HG02981 (cell line): ENCODE results near the gene CDK3.
"Not testable (repeated sequence)": the region's sequence is repeated elsewhere in the genome, so short reads cannot be mapped to it uniquely, and the experiment has no call there.

Experiments
- ATAC-seq: cut with Tn5 transposase; IDR thresholded peaks from one replicate; pipeline ENCODE4 v1.9.1; 2021; ENCODE audit warnings: mild to moderate bottlenecking, moderate library complexity; ENCODE audit not compliant: unreplicated experiment

CDK3 gene

DNA sequence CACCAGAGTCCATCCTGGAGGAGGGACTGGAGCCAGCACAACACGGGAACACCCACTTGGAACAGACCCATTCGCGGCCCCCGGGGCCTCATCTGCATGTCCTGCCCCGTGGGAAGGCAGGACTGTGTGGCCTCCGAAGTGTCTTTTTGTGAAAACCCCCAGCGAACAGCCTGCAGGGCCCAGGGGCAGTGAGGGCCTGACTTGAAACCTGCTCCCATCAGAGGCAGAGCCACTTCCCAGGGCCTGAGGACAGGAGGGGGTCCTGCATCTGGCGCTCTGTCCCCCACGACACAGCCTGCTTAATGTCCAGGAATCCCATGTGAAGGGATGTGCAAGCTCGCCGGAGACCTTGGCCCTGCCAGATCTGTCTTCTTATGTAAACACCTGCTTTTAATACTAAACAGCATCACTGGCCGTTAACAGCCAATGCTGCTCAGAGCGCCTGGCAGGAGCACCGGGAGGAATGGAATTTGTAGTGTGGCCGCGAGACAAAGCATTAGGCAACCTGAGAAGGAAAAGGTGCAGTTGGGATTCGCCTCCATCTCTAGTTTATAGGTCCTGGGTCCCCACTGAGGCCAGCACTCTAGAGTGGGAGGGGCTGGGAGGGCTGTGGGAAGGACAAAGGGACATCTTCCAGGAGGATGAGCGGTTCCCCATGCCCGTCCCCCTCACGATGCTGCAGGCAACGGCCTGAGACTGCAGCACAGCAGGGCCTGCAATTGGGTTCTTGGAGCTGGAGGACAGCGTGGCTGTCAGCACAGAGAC, 36.0 kb downstream of the CDK3 start:
- ATAC-seq, result no peak

DNA sequence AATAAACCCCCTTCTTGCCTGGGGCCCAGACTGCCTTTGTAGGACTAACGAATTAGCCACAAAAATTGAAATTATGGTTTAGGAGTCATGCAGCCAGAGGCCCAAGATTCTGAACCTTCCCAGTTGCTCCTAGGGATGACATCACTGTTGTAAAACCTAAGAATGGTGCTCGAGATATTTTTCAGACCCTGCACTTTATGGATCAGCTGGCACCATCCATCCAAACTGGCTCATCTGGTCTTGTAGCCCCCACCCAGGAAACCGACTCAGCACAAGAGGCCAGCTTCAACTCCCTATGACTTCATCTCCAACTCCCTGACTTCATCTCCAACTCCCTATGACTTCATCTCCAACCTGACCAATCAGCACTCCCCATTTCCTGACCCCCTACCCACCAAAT, 37.4 kb downstream of the CDK3 start:
- no peak for ATAC-seq

- no peak for ATAC-seq
Measured at GRCh38 chr17:76039121-76039520, 38.5 kb downstream of the CDK3 start.

DNA sequence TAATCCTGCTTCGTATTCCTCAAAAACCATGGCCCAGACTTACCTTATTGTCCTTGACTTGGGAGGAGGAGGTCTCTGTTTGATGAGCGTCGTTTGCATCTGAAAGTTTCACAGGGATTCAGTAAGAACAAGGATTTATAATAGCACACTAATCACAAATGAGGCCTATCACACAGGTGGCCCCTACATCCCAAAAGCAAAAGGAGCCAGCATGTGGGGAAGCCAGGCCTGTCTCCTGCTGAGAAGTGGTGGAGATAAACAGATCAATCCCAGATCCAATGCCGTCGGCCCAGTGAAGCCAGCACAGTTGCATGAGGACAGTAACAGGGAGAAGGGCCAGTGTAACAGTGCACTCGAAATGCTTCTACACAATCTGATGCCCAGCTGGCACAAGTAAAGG, 39.7 kb downstream of the CDK3 start:
- no peak for ATAC-seq

DNA sequence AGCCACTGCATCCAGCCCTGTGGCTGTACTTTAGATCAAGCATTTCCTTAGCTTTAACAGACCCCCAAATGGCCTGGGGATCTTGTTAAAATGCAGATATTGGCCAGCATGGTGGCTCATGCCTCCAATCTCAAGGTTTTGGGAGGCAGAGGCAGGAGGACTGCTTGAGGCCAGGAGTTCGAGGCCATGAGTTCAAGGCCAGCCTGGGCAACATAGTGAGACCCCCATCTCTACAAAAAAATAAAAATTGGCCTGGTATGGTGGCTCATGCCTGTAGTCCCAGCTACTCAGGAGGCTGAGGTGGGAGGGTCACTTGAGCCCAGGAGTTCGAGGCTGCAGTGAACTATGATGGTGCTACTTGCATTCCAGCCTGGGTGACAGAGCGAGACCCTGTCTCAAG, 42.2 kb downstream of the CDK3 start:
- not testable (repeated sequence) for ATAC-seq

DNA sequence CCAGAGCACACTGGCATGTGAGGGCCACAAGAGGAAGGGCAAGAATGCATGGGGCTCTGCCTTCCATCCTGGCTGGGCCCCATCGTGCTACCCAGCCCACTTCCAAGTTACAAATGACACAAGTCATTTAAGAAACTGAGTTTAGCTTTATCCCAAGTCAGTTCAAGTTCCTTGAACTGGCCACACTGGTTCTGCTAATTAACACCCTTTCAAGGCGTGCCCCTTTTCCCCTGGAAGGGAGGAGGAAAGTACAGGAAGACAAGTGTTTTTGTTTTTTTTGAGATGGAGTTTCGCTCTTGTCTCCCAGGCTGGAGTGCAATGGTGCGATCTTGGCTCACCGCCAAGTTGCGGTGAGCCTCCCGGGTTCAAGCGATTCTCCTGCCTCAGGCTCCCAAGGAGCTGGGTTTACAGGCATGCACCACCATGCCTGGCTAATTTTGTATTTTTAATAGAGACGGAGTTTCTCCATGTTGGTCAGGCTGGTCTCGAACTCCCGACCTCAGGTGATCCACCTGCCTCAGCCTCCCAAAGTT, 43.9 kb downstream of the CDK3 start:
- ATAC-seq, result not testable (repeated sequence)

- no peak for ATAC-seq
Measured at GRCh38 chr17:76046064-76046463, 45.4 kb downstream of the CDK3 start.

GRCh38 chr17:76048025-76048605, 47.5 kb downstream of the CDK3 start:
- ATAC-seq, result no peak

DNA sequence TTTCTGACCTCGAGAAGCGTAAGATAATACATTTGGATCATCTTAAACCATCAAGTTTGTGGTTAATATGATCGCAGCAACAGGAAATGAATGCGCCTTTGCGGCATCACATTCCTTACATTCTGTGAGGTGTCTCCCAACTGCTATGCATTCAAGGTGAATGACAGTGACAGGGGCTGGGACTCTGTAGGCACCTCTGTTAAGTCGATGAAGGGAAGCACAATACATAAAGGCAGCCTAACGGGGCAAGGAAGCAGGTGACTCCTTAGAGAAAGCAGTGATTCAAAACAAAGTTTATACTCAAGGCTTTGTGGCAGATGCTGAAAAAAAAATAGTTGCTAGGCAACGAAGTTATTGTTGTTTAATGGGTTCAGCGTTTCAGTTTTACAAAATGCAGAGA, 48.1 kb downstream of the CDK3 start:
- no peak for ATAC-seq

DNA sequence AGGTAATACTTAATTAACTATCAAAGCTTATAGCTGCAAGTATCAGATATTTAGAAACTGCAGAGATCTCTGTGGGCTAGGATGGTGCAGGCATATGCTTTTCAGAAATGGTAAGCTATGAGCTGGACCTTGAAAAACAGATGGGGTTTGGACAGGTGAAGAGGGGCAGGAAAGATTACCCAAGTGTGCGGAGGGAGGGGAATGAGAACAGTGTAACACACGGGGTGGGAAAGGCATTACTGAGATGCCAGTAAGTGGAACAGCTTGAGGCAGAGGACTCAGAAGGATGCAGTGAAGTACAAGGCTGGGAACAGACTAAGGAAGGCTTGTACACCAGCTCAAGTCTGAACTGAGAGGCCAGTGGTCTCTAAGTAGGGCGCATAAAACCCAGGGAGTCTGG, 48.6 kb downstream of the CDK3 start:
- no peak for ATAC-seq

DNA sequence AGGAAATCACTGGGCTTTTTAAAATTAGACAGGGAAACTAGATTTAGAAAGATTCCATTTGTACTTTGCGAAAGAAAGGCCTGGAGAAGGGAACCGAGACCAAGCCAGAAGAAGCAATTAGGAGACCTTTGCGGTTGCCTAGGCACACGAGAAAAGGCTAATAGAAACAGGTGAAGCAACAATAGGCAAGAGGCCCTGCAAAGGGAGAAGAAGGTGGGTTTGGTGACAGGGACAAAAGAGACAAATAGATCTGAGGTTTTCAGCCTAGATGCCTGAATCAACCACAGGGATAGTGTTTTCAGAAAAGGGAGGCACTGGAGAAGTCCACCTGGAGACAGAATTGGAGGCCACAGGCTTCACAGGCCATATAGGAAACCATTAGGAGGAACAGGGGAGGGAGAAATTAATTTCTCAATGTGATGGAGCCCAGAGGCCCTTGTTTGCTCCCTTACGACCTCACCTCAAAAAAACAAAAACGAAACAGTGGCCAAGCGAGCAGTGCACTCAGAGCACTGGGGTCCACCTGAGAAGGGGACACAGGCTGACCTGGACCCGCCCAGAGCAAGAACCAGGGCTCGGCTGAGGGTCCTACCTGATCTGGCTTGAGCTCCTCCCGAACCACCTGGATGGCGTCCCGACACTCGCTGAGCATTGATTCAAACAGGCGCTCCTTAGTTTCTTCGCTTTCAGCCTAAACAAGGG, 49.3 kb downstream of the CDK3 start:
- ATAC-seq, result no peak

DNA sequence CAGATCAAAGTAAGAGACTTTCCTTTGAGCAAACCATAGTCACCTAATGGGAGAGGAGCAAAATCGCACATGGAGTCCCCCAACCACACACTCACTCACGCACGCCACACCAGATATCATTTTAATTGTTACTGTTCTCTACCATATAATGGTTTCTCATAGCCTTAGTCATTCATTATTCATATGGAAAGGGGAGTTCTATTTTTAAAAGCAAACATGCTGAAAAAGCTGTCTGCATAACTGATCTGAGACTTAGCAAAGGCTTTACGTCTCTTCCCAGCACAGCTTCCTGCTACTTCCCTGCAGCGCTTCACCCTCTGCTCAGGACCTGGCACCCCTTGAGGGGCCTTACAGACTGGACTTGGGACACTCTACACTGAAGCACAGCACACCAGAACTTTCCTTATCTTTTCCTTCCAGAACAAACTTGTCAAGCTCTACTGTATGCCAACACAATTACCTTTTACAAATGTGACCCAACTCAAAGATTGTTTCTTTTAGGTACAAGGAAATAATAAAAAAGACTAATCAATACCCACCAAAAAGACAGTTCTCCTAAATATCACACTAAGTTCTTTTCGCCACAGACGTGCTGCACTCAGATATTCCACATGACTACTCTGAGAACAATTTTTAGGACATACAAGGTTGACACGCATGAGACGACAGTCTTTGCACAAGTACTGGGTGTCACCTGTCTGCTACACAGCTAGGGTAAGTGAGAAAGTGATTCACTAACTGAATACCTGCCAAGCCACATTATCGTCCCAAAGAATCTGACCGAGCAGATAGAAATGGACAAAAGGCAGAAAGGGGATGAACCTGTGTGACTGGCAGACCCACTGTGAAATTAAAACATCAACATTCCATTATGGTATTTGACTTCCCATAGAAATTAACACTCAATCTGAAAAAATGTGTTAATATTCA, 50.1 kb downstream of the CDK3 start:
- no peak for ATAC-seq

- no peak for ATAC-seq
Measured at GRCh38 chr17:76051561-76051960, 50.9 kb downstream of the CDK3 start.

- ATAC-seq, result no peak
Measured at GRCh38 chr17:76053246-76054111, 52.8 kb downstream of the CDK3 start.

GRCh38 chr17:76054112-76054476, 53.4 kb downstream of the CDK3 start:
- ATAC-seq, result no peak
